H7 (cell line): ENCODE measurements around the gene KNDC1. TPM values are rescaled to one million over a fixed set of nuclear protein-coding genes. Genes with fewer than 3 reads are reported as not detected.
"Not testable (repeated sequence)": the region's sequence is repeated elsewhere in the genome, so short reads cannot be mapped to it uniquely, and the experiment has no call there.

Experiments used
- DNase-seq: peaks from one replicate; pipeline ENCODE4 v3.0.0; 2012
- H3K27me3 ChIP-seq: 2 replicates; pipeline ENCODE4 v1.6.0; 2011; ENCODE audit warnings: mild to moderate bottlenecking, low read length; ENCODE audit not compliant: control insufficient read depth, insufficient read depth
- H3K36me3 ChIP-seq: replicated peaks from 2 replicates; pipeline ENCODE4 v1.5.1; 2011; ENCODE audit warnings: low read length; ENCODE audit not compliant: control insufficient read depth, insufficient read depth
- H3K4me3 ChIP-seq: 2 replicates; pipeline ENCODE4 v1.5.1; 2011; ENCODE audit warnings: low read depth, mild to moderate bottlenecking, control low read depth, low read length, moderate library complexity; ENCODE audit not compliant: insufficient read depth
- total RNA-seq: library from RNA; depleted of rRNA; stranded (reverse); fragments of >200 nt; shearing (Covaris generic); gene quantifications from 2 replicates; pipeline ENCODE4 v1.2.3, GENCODE V29; 2014

Gene KNDC1
- total RNA-seq, 1 experiment from 2014 or later: 13.7 TPM

GRCh38 chr10:133224756-133225372 is 64.8 kb downstream of the KNDC1 start:
- H3K4me3 ChIP-seq: no peak overlapping the region
- H3K36me3 ChIP-seq: no peaks in the 10 kb centered on the region
- H3K27me3 ChIP-seq: peaks cover 11% of the 10 kb centered on the region
- DNase-seq: no peak

- Histone ChIP-seq H3K4me3 (no peak overlapping the region), H3K27me3 (peaks cover 15% of the 10 kb centered on the region), H3K36me3 (no peaks in the 10 kb centered on the region)
- no peak for DNase-seq
Observed at GRCh38 chr10:133225707-133226191, 65.7 kb downstream of the KNDC1 start.

DNA sequence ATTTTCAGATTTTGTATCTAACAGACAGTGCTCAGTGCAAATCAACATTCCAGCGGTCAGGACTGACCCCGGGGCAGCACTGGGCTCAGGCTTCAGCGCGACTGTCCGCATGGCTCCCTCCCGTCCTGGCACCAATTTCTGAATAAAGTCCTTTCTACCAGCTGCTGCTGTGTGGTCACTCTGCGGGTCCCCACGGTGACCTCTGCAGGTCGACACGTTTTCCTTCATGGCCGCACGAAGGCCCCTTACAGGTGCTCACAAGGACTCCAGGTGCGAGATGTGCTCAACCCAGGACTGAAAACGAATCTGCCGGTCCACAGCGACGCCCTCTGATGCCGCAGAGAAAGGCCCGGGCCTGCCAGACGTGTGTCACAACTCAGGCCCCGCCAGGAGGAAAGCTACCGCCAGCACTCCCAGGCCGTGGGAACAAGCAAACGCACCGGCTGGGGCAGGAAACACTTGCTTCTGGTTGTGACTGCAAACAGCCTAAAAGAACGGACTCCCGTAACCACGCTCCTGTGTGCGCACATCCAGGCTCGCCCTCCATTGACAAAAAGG is 66.3 kb downstream of the KNDC1 start:
- Histone ChIP-seq H3K4me3 (no peak overlapping the region), H3K36me3 (no peaks in the 10 kb centered on the region), H3K27me3 (peaks cover 20% of the 10 kb centered on the region)
- DNase-seq: no peak

DNA sequence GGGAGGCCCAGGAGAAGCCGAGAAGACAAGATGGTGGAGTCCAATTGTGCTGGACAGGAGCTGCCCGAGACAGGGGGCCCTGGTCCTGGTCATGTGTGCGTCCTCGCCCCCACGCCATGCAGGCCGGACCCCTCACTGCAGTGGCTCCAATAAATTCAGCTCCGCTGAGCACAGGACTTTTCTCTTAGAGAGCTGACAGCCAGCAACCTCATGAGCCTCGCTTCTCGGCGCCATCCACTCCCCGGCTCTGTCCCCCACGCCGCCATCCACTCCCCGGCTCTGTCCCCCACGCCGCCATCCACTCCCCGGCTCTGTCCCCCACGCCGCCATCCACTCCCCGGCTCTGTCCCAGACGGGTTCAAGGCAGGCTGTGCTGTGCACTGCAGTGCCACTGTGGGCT is 67.2 kb downstream of the KNDC1 start:
- no peak for DNase-seq
- peaks cover 27% of the 10 kb centered on the region for H3K27me3 ChIP-seq
- no peak overlapping the region for H3K4me3 ChIP-seq
- H3K36me3 ChIP-seq: no peaks in the 10 kb centered on the region

DNA sequence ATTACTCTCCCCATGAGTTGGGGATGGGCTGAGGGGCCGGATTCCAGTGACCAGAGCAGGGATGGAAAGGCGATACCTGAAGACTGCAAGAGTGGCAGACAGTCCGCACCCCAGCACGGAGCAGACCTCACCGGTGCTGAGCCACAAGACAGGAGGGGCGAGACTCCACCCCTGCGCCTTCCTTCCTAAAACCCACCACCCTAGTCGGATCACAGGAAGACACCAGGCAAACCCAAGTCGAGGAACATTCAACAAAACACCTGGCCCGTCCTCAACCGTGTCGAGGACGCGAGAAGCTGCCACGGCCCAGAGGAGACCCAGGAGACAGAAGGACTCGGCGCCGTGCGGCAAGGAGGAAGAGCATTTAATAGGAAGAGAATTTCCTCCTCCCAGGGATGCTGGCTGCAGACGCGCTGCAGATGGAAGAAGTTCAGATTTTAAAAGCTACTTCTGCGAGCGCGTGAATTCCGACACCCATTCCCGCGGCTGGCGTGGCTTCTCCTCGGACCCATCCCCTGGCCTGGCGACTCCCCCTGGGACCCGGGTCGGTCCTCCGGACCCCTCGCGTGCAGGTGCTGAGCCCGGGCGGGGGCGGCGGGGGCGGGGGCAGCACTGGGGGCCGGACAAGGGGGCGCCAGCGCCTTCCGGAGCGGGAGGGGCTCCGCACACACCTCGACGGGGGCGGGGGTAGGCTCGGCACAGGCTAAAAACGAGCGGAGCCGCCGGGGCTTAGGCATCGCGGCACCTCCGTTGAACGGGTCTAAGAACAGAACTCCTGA is 69.4 kb downstream of the KNDC1 start:
- H3K4me3 ChIP-seq: peak overlapping the region; percentile 58
- peaks cover 30% of the 10 kb centered on the region for H3K27me3 ChIP-seq
- no peaks in the 10 kb centered on the region for H3K36me3 ChIP-seq
- DNase-seq: no peak

- H3K4me3 ChIP-seq: peak within 1 kb of the TSS; percentile 58
- peak; percentile 88 for DNase-seq
- H3K27me3 ChIP-seq: peaks cover 30% of the 10 kb centered on the region
- H3K36me3 ChIP-seq: no peaks in the 10 kb centered on the region
Observed at GRCh38 chr10:133230044-133230361, 70.0 kb downstream of the KNDC1 start, which contains the start of gene UTF1. UTF1 (plus strand) TSS chr10:133230217; CDS start chr10:133230289, 72 bp downstream.

GRCh38 chr10:133230387-133231195 is 70.6 kb downstream of the KNDC1 start:
- DNase-seq: peak; percentile 90
- Histone ChIP-seq H3K27me3 (peaks cover 36% of the 10 kb centered on the region), H3K4me3 (peak overlapping the region; percentile 58), H3K36me3 (no peaks in the 10 kb centered on the region)

DNA sequence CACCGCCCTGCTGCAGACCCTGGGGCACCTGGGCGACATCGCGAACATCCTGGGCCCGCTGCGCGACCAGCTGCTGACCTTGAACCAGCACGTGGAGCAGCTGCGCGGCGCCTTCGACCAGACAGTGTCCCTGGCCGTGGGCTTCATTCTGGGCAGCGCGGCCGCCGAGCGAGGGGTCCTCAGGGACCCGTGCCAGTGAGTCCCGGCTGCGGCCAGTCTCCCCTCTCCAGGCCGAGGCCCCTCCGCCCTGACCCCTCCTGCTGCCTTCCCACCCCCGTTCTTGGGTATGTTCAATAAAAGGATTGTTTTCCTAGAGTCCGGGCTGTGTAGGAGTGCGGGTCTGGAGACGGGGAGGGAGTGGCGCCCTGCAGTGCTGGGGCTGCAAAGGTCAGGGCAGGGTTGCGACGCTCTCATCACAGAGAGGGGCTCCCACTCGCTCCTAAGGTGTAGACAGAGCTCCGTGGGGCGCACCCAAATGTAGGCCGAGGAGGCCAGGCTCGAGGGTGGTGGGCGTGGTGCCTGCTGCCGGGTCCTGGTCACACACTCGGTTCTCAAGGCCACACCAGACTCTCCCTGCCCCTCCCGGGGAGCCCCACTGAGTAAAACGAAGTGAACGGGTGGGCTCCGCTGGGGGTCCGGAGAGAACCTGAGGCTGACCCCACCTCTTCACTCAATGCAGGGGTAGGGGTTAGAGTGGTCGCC is 71.4 kb downstream of the KNDC1 start:
- Histone ChIP-seq H3K27me3 (peaks cover 44% of the 10 kb centered on the region), H3K36me3 (no peaks in the 10 kb centered on the region), H3K4me3 (peak overlapping the region; percentile 58)
- no peak for DNase-seq

DNA sequence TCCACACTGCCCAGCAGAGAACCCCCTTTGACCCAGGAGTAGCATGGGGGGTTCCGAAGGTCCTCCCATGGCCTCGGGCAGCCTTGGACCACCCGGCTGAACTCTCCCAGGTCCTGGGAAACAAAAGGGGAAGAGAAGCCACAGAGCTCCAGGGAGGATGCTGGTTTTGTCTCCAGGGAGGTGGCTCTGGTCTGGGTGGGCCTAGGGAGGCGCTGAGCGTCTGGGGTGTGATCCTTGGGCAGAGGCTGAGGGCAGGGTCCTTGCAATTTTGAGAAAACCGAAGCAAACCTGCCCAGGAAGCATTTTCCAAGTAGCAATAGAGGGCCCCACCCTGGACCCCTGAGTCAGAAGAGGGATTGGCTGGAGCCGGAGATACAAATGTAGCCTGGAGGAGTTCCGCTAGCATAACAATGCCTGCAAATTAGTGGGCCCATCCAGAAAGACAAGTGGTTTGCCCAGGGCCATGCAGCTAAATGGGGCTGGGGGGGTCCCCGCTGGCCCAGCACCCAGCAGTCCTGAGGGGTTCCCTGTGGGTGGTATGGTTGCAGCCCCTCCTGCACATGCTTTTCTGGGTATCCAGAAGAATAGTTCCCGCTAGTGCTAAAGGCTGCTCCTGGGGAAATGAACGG is 72.0 kb downstream of the KNDC1 start:
- Histone ChIP-seq H3K4me3 (peak overlapping the region; percentile 58), H3K36me3 (no peaks in the 10 kb centered on the region), H3K27me3 (peaks cover 51% of the 10 kb centered on the region)
- no peak for DNase-seq

- not testable (repeated sequence) for H3K4me3 ChIP-seq, DNase-seq, H3K36me3 ChIP-seq
- peaks cover 49% of the 10 kb centered on the region for H3K27me3 ChIP-seq
Observed at GRCh38 chr10:133234796-133235195, 74.8 kb downstream of the KNDC1 start.

GRCh38 chr10:133235265-133235855 is 75.3 kb downstream of the KNDC1 start:
- Histone ChIP-seq H3K36me3 (no peaks in the 10 kb centered on the region), H3K4me3 (peak overlapping the region; percentile 62), H3K27me3 (peaks cover 47% of the 10 kb centered on the region)
- peak; percentile 85 for DNase-seq

DNA sequence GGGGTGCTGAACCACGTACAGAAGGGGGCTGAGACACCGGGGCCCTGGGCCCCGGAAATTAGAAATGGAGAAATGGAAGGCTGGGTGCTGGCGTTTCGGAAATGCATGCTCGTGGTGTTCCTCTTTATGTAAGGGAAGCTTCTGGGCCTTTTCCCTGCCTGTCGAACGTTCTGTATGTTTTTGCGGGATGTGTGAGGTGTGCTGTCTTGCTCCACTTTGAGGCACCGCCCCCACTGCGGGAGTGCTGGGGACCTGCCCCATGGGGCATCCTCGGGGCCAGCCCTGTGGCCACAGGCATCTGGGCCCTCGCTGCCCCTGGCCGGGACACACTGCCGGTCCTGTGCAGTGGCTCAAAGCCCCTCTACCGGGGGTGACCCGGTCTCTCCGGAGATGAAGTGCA is 75.9 kb downstream of the KNDC1 start:
- Histone ChIP-seq H3K36me3 (no peaks in the 10 kb centered on the region), H3K4me3 (peak overlapping the region; percentile 62), H3K27me3 (peaks cover 43% of the 10 kb centered on the region)
- DNase-seq: peak; percentile 81
